HepG2 (cell line): ENCODE data around the gene KCNQ1OT1. TPM values are rescaled to one million over a fixed set of nuclear protein-coding genes. Genes with fewer than 3 reads are reported as not detected.
A peak's percentile ranks its signal among the peaks of the same experiment; 100 is the strongest.

Experiments used
- POLR2A ChIP-seq, 2 experiments: IDR thresholded peaks; 2 replicates each; pipeline ENCODE4 v1.6.1; 2011; ENCODE audit warnings: low read depth in 2 of 2, low read length in 2 of 2, mild to moderate bottlenecking in 1 of 2, moderate library complexity in 1 of 2; ENCODE audit not compliant: insufficient read depth in 1 of 2
- POLR2G ChIP-seq: fragments of 200-400 bp; formaldehyde crosslinking; IDR thresholded peaks from 2 replicates; pipeline ENCODE4 v1.6.1; 2018; ENCODE audit warnings: mild to moderate bottlenecking, low read depth, low read length, moderate library complexity
- ZNF326 ChIP-seq: sonication (generic); formaldehyde crosslinking; IDR thresholded peaks from 2 replicates; pipeline ENCODE4 v1.4.0; 2020; ENCODE audit warnings: missing genetic modification reagents, borderline replicate concordance
- polyA plus RNA-seq, 8 experiments: library from polyadenylated mRNA; depleted of rRNA in 3 of 8; stranded (reverse) in 7 of 8; unstranded in 1 of 8; fragments of >200 nt; fragmentation: Illumina TruSeq in 4 of 8; extraction: Trizol in 4 of 8; gene quantifications; 2 replicates each; pipeline versions ENCODE4 v1.2.1 to v1.2.3, GENCODE V29; 2011 to 2016; ENCODE audit warnings: low read depth in 4 of 8, missing spikeins in 1 of 8, mixed read lengths in 1 of 8; ENCODE audit not compliant: insufficient read depth in 1 of 8
- total RNA-seq, 5 experiments: library from RNA; depleted of rRNA; stranded (reverse); fragments of >200 nt; fragmentation: Illumina TruSeq; extraction: Trizol; gene quantifications; 2 replicates each; pipeline ENCODE4 v1.2.3, GENCODE V29; 2016; ENCODE audit warnings: low read depth in 1 of 5
- TF ChIP-seq, protein P1 (sequence below): sonication (generic); formaldehyde crosslinking; IDR thresholded peaks from 2 replicates; pipeline ENCODE4 v1.4.0; 2020; ENCODE audit warnings: missing genetic modification reagents, borderline replicate concordance
- TF ChIP-seq, protein P2 (sequence below): sonication (generic); formaldehyde crosslinking; IDR thresholded peaks from 2 replicates; pipeline ENCODE4 v1.8.1; 2022; ENCODE audit warnings: low read depth, mild to moderate bottlenecking, missing genetic modification reagents

The KCNQ1OT1 gene
- total and polyA plus RNA-seq, 2 of the 13 experiments (the other 11 are each of a cell fraction or from before 2014, with no cell fraction given), result 1.3 to 18.9 TPM

DNA sequence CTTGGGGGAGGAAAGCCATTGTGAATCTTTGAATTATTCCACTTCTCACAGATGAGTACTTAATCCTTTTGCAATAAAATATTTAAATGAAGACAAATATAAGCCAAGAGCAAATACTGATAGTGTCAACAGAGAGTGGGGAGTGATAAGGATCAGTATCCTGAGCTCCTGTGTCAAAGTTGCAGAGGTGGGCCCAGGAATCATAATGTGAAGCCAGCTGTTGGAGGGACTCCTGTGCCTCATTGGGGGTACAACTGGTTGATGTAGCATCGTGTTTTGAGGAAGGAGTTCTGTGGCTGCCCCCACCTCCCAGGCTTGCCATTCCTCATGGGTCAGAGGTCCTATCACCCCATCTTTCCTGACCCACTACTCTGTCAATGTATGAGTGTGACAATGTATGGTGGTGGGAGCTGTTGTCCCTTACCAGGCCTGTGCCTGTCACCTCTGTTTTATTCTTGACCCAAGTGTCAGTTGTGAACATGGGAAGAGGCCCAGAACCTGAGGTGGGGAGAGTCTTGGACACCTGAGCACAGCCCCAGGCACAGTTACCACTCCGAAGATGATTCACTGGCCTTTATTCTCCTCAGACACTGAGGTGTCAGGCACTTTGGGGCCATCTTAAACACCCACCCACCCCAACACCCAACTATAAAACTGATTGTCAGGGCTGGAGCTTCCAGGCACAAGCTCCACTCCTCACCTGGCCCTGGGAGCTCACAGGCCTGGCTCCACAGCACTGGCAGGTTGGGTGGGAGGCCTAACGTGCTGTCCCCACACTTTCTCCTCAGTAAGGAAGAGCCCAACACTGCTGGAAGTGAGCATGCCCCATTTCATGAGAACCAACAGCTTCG, 38.4 kb downstream of the KCNQ1OT1 start (continued):
- TF ChIP-seq, protein P1, sequence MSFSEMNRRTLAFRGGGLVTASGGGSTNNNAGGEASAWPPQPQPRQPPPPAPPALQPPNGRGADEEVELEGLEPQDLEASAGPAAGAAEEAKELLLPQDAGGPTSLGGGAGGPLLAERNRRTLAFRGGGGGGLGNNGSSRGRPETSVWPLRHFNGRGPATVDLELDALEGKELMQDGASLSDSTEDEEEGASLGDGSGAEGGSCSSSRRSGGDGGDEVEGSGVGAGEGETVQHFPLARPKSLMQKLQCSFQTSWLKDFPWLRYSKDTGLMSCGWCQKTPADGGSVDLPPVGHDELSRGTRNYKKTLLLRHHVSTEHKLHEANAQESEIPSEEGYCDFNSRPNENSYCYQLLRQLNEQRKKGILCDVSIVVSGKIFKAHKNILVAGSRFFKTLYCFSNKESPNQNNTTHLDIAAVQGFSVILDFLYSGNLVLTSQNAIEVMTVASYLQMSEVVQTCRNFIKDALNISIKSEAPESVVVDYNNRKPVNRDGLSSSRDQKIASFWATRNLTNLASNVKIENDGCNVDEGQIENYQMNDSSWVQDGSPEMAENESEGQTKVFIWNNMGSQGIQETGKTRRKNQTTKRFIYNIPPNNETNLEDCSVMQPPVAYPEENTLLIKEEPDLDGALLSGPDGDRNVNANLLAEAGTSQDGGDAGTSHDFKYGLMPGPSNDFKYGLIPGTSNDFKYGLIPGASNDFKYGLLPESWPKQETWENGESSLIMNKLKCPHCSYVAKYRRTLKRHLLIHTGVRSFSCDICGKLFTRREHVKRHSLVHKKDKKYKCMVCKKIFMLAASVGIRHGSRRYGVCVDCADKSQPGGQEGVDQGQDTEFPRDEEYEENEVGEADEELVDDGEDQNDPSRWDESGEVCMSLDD (CRISPR knock-in tag), result no peak
- TF ChIP-seq ZNF326 (CRISPR knock-in tag) (peak; percentile 54; the same call in 1 of the 2 replicates), POLR2A (IDR thresholded peaks at IDR 0.05; ENCODE audit: insufficient read depth in 1 of 2, low read depth in 2 of 2, low read length in 2 of 2) (peak in 1 of 2 experiments; percentile 43; a peak in 1 of 4 replicates), POLR2G (peak; percentile 72)
- TF ChIP-seq, protein P2, sequence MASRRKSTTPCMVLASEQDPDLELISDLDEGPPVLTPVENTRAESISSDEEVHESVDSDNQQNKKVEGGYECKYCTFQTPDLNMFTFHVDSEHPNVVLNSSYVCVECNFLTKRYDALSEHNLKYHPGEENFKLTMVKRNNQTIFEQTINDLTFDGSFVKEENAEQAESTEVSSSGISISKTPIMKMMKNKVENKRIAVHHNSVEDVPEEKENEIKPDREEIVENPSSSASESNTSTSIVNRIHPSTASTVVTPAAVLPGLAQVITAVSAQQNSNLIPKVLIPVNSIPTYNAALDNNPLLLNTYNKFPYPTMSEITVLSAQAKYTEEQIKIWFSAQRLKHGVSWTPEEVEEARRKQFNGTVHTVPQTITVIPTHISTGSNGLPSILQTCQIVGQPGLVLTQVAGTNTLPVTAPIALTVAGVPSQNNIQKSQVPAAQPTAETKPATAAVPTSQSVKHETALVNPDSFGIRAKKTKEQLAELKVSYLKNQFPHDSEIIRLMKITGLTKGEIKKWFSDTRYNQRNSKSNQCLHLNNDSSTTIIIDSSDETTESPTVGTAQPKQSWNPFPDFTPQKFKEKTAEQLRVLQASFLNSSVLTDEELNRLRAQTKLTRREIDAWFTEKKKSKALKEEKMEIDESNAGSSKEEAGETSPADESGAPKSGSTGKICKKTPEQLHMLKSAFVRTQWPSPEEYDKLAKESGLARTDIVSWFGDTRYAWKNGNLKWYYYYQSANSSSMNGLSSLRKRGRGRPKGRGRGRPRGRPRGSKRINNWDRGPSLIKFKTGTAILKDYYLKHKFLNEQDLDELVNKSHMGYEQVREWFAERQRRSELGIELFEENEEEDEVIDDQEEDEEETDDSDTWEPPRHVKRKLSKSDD (CRISPR knock-in tag), result peak; percentile 56; the same call in 1 of the 2 replicates
